HL-60/S4 (cell line): Measurements from ENCODE around the gene RDH16.

Experiments used
- in situ Hi-C: fragments of 300-500 bp; cut with MboI; formaldehyde crosslinking; loops from 2 replicates; pipeline ENCODE4 v1.14.3; 2022; ENCODE audit warnings: low sequenced_read_pairs

The RDH16 gene, protein sequence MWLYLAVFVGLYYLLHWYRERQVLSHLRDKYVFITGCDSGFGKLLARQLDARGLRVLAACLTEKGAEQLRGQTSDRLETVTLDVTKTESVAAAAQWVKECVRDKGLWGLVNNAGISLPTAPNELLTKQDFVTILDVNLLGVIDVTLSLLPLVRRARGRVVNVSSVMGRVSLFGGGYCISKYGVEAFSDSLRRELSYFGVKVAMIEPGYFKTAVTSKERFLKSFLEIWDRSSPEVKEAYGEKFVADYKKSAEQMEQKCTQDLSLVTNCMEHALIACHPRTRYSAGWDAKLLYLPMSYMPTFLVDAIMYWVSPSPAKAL

DNA sequence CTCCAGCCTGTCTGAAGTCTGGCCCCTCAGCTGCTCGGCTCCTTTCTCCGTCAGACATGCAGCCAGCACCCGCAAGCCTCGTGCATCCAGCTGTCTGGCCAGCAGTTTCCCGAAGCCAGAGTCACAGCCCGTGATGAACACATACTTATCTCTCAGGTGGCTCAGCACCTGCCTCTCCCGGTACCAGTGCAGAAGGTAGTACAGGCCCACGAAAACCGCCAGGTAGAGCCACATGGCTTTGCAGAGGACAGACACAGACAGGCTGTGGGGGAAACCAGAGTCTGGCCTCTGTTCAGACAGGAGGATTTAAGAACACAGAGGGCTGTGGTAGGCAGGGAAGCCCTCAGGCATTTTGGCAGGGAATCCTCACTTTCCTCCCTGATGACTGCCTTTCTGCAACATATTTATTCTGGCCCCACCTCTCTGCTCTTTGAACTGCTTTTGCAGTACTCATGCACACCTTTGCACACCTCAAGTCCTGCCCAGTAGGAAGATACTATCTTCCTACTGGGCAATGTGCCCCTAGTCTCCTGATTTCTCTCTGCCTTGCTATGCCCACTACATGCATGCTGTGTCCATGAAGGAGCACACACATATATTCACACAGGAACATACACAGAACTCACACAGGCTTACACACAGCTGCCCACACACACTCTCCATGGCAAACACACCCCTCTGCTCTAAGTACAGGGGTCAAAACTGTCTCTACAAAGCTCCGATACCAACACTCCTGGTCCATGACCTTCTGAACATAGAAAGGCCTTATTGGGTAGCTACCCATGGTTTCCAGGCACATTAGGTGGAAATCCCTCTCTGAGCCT lies at the start of gene RDH16:
RDH16 (minus strand) TSS at position 380 of the 824 bp plus-strand sequence; CDS start at position 234, 146 bp downstream.
- in situ Hi-C loops = no loop called here

DNA sequence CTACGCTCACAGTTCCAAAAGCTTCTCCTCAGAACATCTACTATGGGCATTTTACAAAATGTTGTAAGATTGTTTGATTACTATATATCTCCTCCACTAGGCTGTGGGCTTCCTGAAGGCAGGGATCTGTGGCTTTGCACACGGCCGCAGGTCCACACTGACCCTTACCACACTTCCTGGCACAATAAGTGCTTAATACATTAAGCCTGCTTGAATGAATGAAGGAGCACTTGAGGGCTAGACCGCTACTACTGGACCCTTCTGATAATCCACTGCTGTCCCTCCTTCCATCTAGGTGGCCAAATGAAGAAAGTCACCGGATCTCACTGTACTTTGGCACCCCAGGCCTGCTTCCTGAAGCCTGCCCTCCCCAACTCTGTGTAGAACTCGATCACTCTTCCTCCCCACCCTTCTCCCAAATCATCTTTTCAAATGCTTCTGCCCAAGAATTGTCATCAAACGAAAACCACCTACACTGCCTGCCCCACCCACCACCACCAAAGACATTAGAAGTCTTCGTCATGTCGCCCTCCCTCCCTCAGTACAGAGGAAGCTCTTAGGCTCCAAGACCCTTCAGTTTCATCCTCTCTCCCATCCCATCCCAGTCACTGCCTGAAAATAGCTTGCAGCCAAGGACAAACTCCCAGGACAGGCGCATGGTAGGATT lies 49.5 kb upstream of the RDH16 start:
- in situ Hi-C loops = loop anchor here (10.0 to 25.0 kb wide), 2 partner anchors 168 to 495 kb away; partner anchors contain the start of gene RBMS2

DNA sequence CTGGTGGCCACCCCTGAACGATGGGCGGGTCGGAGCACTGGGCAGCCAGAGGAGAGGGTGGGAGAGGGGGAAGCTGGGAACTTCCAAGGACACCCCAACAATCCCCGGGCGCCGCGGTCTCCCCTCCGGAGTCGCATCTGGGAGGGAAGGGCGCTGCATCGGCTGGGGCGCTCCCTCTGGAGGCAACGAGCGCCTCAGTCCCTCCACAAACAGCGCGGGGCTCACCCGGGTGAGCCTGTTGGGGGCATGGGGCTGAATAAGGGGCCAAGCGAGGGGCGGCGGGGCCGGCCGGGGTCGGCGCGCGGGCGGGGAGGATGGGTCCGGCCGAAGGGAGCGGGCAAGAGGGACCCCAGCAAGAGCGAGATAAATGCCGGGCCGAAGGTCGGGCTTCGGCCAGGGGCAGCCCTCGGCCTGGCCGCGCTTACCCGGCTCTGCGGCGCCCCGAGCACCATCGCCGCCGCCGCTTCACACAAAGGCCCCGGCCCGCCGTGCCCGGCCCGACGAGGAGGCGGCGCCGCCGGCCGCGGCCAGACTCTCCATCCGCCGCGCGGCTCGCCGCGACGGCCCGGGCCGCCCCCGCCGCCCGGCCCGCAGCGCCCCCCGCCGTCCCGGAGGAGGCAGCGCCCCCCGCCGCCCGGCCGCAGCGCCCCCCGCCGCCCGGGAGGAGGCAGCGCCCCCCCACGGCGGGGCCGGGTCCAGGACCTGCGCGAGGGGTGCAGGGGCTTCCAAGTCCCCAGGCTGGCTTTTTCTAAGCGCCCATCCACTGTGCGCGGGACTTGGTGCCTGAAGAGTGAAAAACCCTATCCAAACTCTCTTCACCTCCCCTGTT lies 48.8 kb upstream of the RDH16 start, which contains the start of gene ZBTB39:
ZBTB39 (minus strand) TSS at position 567 of the 829 bp plus-strand sequence. CDS start 1,629 bp downstream, outside the sequence.
- in situ Hi-C loops = loop anchor here (10.0 to 25.0 kb wide), 2 partner anchors 169 to 494 kb away; partner anchors contain the start of gene RBMS2

DNA sequence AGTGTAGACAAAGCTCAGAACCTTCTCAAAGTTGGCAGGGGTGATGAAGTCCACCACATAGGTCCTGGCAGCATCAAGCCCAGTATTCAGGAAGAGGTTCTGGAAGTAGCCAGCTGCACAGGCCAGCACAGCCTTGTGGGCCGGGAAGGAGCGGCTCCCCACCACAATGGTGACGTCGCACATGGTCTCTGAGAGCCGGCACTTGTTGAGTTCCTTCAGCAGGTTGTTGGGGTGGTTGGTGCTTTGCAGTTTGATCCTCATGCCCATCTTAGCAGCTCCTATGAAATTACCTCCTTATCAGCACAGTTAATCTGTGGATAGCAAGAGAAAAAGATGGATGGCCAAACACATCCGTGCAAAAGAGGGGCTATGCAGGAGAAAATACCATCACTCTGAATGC lies 47.2 kb upstream of the RDH16 start:
- in situ Hi-C loops = loop anchor here (5.0 to 25.0 kb wide), 3 partner anchors 170 to 492 kb away; partner anchors contain the start of gene RBMS2

DNA sequence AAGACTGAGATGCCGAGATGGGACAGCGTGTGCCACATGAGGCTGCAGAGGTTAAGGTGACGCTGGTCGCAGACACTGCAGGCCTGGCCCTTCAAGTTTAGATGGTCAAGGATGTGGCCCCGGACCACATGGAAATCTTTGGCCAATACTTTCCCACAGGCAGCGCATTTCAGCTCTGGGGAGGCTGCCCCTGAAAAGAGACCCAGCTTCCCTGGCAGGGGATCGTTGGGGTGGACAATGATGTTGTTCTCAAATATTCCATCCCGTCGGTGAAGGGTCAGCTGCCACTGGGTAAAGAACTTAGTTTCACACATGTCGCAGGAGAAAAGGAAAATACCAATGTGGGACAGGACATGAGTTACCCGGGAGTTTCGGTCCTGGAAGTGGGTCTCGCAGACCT lies 46.0 kb upstream of the RDH16 start:
- in situ Hi-C loops = loop anchor here (5.0 to 25.0 kb wide), 3 partner anchors 171 to 491 kb away; partner anchors contain the start of gene RBMS2

DNA sequence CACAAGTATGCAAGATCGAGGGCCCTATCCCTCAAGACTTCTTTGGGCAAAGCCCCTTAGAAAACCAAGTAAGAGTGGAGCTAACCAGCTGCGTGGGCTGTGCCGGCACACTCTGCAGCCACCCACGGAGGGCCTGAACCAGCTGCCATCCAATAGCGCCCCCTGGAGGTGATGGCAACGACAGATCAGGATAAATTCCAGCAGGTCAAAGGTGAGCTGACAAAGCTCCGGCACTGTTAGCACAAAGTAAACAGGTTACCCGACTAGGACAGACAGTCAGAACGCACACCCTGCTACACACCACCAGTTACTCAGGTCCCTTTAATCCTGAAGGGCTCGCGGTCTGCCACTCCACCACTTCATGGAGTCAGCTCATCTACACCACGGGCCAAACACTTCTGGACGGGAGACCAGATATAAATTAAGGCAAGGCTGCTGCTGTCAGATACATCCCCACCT lies 44.1 kb upstream of the RDH16 start:
- in situ Hi-C loops = loop anchor here (5.0 to 25.0 kb wide), 3 partner anchors 173 to 489 kb away; partner anchors contain the start of gene RBMS2

DNA sequence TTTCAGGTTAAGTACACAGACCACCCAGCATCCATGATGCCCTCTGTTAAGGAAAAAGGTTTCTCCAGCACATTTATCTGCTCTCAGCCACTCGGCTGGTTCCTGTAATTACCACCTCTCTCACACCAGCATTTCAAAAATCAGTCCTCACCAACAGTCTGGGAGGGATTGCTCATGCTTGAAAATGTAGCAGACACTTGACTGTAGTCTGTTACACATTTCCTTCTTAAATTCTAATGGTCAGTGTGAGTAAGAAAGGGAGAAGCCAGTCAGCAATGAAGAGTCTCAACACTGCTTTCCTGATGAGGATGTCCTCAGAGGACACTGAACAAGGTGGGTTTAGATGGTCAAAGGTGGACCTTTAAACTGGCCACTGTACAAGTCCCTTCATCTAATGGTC lies 43.0 kb upstream of the RDH16 start:
- in situ Hi-C loops = loop anchor here (5.0 to 25.0 kb wide), 3 partner anchors 174 to 488 kb away; partner anchors contain the start of gene RBMS2

DNA sequence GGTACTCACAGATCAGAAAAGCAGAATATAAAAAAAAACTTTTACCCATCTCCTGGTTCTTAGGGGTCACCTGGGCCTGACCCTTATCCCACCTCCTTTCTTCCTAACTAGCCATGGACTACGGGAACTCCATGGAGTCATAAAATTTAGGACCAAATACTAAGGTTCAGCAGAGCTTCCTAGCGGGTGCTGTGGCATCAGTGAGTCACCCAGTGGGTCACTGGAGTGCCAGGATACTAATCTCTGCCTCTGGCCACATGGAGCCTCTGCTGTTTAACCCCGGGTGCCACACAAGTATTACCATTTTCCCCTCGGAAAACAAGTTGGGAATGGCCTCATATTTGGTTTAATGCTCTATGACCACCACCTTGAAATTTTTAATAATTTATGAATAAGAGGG lies 42.0 kb upstream of the RDH16 start:
- in situ Hi-C loops = loop anchor here (10.0 kb wide), 1 partner anchor 165 kb away; no protein-coding TSS in a partner anchor

DNA sequence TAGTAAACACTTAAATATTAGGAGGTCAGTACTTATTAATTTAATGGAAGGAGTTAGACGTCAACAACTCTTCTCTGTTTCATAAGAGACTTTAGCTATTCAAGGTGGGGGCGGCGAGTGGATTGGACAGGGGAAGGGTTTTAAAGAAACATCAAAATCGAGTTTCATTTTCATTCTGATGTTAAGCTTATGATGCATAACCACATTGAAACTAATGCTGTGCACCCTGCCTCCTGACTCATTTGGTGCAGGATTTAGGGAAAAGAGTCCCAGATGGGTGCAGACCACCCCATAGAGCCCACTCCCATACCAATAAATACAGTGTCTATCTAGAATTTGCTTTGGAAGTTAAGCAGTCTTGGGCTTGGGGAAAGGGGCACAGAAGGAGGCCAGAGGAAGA lies 41.6 kb upstream of the RDH16 start:
- in situ Hi-C loops = loop anchor here (10.0 kb wide), 1 partner anchor 164 kb away; no protein-coding TSS in a partner anchor

DNA sequence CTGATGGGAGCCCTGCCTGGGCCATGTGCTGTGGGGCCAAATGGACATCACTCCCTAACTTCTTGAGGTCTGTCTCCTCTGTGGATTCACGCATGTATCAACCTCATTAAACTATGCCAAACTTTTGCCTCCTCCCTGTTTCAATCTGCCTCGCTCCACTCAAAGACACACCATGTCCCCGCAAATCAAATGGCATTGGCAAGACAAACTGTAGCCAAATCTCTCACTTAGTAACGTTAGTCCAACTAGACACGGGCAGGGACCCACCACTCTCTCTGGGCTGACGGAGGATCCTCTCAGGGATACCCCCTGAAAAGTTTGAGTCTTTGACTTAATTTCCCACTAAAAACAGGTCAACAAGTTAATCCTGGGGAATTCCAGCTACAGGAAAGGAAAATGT lies 40.9 kb upstream of the RDH16 start:
- in situ Hi-C loops = loop anchor here (10.0 kb wide), 1 partner anchor 164 kb away; no protein-coding TSS in a partner anchor

DNA sequence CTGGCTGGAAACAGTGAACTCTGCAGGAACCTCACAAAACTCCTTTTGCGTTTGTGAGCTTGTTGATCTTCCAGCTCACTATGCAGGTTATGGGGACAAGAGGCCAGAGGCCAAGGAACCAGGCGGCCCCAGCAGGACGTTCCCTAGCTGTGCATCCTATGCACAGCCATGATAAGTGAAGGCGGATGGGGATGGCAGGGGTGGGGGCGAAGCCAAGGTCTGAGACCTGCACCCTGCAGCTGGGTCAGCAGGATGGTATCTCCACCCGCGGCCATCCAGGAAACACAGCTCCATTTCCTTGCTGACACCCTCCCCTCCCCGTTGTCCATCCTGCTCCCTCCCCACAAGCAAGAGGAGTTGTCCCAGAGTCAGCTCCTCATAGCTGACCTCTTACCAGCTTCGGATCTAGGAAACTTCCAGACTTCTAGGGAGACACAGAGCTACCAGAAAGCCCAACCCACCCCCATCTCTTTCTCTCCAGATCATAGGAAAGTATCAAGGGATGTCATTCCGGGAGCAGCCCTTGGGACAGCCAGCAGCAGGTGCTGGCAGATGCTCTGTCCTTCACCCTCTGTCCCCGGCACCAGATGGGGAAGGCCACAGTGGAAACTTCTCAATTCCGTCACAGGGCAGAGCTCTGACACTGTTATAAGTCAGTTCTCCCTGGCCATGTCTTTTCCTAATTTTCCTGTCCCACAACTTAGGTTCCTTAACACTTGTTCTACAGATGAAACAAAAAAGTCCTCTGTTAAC lies 39.6 kb upstream of the RDH16 start:
- in situ Hi-C loops = loop anchor here (10.0 kb wide), 1 partner anchor 162 kb away; no protein-coding TSS in a partner anchor

DNA sequence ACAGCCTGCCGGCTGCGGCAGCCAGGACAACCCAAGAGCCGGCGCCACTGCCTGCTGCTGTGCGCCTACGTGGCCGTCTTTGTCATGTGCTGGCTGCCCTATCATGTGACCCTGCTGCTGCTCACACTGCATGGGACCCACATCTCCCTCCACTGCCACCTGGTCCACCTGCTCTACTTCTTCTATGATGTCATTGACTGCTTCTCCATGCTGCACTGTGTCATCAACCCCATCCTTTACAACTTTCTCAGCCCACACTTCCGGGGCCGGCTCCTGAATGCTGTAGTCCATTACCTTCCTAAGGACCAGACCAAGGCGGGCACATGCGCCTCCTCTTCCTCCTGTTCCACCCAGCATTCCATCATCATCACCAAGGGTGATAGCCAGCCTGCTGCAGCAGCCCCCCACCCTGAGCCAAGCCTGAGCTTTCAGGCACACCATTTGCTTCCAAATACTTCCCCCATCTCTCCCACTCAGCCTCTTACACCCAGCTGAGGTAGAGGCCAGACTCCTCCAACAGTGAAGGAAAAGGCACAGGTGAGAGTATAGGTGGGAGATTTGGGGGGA lies 38.6 kb upstream of the RDH16 start:
- in situ Hi-C loops = loop anchor here (10.0 kb wide), 1 partner anchor 161 kb away; no protein-coding TSS in a partner anchor

DNA sequence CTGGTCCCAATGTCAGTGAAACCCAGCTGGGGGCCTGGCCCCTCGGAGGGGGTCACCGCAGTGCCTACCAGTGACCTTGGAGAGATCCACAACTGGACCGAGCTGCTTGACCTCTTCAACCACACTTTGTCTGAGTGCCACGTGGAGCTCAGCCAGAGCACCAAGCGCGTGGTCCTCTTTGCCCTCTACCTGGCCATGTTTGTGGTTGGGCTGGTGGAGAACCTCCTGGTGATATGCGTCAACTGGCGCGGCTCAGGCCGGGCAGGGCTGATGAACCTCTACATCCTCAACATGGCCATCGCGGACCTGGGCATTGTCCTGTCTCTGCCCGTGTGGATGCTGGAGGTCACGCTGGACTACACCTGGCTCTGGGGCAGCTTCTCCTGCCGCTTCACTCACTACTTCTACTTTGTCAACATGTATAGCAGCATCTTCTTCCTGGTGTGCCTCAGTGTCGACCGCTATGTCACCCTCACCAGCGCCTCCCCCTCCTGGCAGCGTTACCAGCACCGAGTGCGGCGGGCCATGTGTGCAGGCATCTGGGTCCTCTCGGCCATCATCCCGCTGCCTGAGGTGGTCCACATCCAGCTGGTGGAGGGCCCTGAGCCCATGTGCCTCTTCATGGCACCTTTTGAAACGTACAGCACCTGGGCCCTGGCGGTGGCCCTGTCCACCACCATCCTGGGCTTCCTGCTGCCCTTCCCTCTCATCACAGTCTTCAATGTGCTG lies 38.0 kb upstream of the RDH16 start:
- in situ Hi-C loops = loop anchor here (10.0 kb wide), 1 partner anchor 161 kb away; no protein-coding TSS in a partner anchor

DNA sequence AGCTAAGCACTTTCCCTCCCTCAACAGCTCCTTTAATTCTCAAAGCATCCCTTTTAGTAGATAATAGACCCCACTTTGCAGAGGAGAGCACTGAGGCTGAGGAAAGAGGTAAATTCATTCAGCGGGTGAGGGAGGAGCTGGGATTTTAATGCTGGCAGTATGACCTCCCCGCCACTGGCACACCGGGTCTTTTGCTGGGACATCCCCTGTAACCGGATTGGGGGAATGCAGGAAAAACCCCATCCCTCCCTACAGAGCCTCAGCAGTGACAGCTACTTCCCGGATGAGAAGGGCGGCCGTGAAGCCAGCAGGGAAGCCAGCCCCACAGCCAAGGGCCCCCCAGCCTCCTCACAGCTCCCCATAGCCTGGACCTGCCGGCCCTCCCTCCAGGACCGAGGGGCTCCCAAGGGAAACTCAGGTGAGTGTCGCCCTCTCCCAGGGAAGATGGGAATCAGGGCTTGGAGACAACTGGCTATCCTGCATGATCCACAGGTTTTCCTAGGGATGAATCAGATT lies 36.9 kb upstream of the RDH16 start:
- in situ Hi-C loops = loop anchor here (10.0 kb wide), 1 partner anchor 159 kb away; no protein-coding TSS in a partner anchor

DNA sequence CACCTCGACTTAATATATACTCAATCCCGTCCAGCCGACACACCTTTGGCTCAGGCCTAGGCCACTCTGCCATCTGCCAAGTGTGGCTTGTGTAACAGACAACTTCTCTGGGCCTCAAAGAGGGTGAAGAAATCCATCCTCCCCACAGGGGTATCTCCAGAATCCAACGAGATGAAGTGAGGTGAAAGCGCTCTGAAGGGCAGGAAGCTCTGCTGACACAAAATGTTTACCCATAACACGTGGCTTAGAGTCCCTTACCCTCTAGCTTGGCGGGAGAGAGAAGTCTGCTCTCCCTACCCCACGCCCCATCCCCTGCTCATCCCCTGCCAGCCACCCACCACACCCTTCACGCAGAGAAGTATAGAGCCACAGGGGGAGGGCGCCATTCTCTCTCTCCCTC lies 35.9 kb upstream of the RDH16 start:
- in situ Hi-C loops = loop anchor here (10.0 kb wide), 1 partner anchor 159 kb away; no protein-coding TSS in a partner anchor

DNA sequence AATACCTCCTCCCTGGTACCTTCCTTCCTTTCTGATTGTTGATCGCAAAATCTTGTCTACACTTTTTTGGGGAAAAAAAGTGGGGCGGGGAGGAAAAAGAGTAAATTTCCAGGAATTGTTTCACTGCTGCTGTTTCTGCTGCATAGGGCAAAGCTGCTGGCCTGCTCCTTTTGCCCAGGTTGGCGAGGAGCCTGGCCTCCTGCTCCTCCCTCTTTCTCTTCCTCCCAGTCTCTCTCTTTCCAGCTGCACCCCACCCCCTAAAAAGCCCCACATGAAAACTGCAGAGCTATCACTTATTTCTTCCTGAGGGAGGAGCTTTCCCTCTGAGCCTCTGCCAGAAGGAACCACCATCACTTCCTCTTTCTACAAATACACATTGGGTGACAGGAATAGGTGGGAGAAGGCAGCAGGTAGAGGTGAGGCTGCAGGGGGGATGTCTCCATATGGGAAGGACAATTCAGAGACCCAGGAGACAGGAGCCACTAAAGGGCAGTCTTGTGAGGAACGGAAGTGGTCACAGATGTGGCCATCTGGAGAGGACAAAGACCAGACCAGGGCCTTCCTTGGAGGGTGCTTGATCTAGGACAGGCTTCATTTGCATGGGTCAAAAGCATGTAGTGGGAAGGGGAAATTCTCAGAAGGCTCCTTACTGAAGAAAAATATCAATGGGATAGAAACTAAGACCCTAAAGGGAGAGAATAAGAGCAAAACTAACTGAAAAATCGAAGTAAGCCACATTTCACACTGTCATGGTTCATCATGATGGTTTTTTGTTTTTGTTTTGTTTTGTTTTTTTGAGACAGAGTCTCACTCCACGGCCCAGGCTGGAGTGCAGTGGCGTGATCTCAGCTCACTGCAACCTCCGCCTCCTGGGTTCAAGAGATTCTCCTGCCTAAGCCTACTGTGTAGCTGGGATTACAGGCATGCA lies 34.2 kb upstream of the RDH16 start:
- in situ Hi-C loops = loop anchor here (10.0 kb wide), 1 partner anchor 157 kb away; no protein-coding TSS in a partner anchor
